ENCODE data around the gene NTN4.

The NTN4 gene

DNA sequence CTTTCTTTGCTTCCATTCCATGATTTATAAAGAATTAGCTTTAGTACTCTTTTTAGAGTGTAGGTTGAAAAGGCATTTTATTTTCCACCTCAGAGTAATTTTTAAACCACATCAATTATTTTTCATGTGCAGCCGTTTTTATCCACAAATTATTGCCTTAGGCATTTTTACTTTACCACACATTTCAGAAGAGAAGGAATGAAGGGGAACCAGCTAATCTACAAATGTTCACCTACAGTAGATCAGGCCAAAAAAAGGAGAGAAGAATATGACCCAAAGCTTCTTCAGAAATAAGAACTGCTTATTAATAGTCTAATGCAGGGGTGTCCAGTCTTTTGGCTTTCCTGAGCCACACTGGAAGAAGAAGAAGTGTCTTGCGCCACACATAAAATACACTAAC is 19.8 kb upstream of the NTN4 start:
- no peak for DNase-seq (ENCODE audit: insufficient read length)
- TF ChIP-seq TAF1 (IDR thresholded peaks at IDR 0.05; ENCODE audit: borderline replicate concordance, low read depth, low read length) (no peak), POLR2AphosphoS5 (IDR thresholded peaks at IDR 0.05; ENCODE audit: low read depth, low read length) (no peak), POLR2A (IDR thresholded peaks at IDR 0.05; ENCODE audit: low read depth, low read length) (no peak)
- no peak for FAIRE-seq

- no peak for FAIRE-seq
- no peak for DNase-seq (ENCODE audit: insufficient read length)
- TF ChIP-seq TAF1 (IDR thresholded peaks at IDR 0.05; ENCODE audit: borderline replicate concordance, low read depth, low read length) (no peak), POLR2A (IDR thresholded peaks at IDR 0.05; ENCODE audit: low read depth, low read length) (no peak), POLR2AphosphoS5 (IDR thresholded peaks at IDR 0.05; ENCODE audit: low read depth, low read length) (no peak)
Measured at GRCh38 chr12:95809000-95809680, 18.6 kb upstream of the NTN4 start.

- DNase-seq (ENCODE audit: insufficient read length) (no peak), FAIRE-seq (no peak)
- TF ChIP-seq TAF1 (IDR thresholded peaks at IDR 0.05; ENCODE audit: borderline replicate concordance, low read depth, low read length) = no peak
- no peak for TF ChIP-seq POLR2A (IDR thresholded peaks at IDR 0.05; ENCODE audit: low read depth, low read length)
- TF ChIP-seq POLR2AphosphoS5 (IDR thresholded peaks at IDR 0.05; ENCODE audit: low read depth, low read length) = no peak
Measured at GRCh38 chr12:95808146-95808545, 17.6 kb upstream of the NTN4 start.

GRCh38 chr12:95805864-95806671 is 15.5 kb upstream of the NTN4 start:
- FAIRE-seq = no peak
- TF ChIP-seq POLR2AphosphoS5 (IDR thresholded peaks at IDR 0.05; ENCODE audit: low read depth, low read length) (no peak), TAF1 (IDR thresholded peaks at IDR 0.05; ENCODE audit: borderline replicate concordance, low read depth, low read length) (no peak), POLR2A (IDR thresholded peaks at IDR 0.05; ENCODE audit: low read depth, low read length) (no peak)
- no peak for DNase-seq (ENCODE audit: insufficient read length)

DNA sequence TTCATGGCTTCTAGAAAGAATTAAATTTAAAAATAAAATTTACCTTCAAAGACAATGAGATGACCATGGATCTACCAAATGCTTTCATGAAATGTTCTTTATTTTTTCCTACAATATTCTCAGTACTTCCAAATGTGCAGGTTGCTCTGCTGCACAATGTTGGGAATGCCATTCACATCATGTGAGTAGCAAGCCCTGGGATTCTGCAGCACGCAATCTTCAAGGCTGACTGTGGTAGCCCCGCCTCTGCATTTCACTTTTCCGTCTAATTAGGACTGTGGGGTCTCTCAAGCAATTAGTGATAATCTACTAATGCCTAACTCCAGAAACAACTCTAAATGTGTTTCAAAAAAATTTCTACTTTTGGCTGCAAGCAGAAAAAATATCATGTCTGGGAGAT is 13.7 kb upstream of the NTN4 start:
- DNase-seq (ENCODE audit: insufficient read length) (no peak), FAIRE-seq (no peak)
- TF ChIP-seq TAF1 (IDR thresholded peaks at IDR 0.05; ENCODE audit: borderline replicate concordance, low read depth, low read length) (no peak), POLR2AphosphoS5 (IDR thresholded peaks at IDR 0.05; ENCODE audit: low read depth, low read length) (no peak), POLR2A (IDR thresholded peaks at IDR 0.05; ENCODE audit: low read depth, low read length) (no peak)

GRCh38 chr12:95803817-95804216 is 13.3 kb upstream of the NTN4 start:
- FAIRE-seq (no peak), DNase-seq (ENCODE audit: insufficient read length) (no peak)
- TF ChIP-seq POLR2AphosphoS5 (IDR thresholded peaks at IDR 0.05; ENCODE audit: low read depth, low read length) = no peak
- TF ChIP-seq TAF1 (IDR thresholded peaks at IDR 0.05; ENCODE audit: borderline replicate concordance, low read depth, low read length) = no peak
- TF ChIP-seq POLR2A (IDR thresholded peaks at IDR 0.05; ENCODE audit: low read depth, low read length) = no peak

DNA sequence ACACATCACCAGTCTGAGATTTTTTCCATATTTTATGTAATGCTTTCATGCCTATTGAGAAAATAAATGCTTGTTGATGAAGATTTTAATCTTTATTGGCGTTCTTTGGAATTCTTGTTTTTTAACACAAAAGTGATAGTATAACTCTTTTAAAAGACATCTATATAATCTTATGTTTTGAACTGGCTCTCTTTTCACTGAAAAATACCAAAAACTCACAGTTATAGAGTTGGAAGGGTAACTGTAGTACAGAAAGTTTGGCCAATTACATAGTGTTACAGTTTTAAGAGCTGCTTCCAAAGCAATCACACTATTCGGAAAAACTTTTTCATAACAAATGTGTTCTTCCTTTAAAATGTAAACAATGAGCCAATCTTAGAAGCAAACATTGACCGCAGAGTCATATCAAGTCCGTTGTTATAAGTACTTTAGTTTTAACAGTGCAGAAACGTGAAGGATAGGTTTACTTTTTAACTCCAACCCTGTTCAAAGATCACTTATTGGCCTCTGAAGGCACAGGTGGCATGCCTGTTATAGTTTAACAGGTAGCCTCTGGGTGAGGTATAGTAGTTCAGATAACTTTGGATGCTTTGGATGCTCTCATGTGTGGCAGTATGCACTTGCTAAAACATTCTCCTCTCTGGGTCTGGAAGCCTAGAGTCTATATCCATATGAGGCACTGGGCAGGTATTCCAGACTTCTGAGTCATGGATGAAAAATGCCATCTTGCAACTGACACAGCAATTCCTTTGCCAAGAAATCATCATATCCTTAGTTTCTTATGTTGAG is 12.1 kb upstream of the NTN4 start:
- FAIRE-seq = no peak
- no peak for TF ChIP-seq TAF1 (IDR thresholded peaks at IDR 0.05; ENCODE audit: borderline replicate concordance, low read depth, low read length)
- TF ChIP-seq POLR2AphosphoS5 (IDR thresholded peaks at IDR 0.05; ENCODE audit: low read depth, low read length) = no peak
- no peak for TF ChIP-seq POLR2A (IDR thresholded peaks at IDR 0.05; ENCODE audit: low read depth, low read length)
- no peak for DNase-seq (ENCODE audit: insufficient read length)

DNA sequence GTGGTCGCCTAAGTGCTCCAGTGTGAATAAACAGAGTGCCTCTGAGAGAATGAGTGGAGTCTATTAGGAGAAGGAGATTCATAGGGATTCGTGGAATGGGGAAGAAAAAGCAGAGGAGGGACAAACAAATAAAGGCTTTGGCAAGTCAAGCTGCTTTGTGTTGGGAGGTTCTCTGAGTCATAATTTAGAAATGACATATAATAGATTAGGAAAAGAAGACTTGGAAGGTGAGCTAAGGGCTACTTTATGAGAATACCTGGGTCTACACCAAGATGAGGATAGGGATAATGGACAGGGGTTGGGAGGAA is 6.4 kb upstream of the NTN4 start:
- no peak for FAIRE-seq
- DNase-seq (ENCODE audit: insufficient read length) = no peak

DNA sequence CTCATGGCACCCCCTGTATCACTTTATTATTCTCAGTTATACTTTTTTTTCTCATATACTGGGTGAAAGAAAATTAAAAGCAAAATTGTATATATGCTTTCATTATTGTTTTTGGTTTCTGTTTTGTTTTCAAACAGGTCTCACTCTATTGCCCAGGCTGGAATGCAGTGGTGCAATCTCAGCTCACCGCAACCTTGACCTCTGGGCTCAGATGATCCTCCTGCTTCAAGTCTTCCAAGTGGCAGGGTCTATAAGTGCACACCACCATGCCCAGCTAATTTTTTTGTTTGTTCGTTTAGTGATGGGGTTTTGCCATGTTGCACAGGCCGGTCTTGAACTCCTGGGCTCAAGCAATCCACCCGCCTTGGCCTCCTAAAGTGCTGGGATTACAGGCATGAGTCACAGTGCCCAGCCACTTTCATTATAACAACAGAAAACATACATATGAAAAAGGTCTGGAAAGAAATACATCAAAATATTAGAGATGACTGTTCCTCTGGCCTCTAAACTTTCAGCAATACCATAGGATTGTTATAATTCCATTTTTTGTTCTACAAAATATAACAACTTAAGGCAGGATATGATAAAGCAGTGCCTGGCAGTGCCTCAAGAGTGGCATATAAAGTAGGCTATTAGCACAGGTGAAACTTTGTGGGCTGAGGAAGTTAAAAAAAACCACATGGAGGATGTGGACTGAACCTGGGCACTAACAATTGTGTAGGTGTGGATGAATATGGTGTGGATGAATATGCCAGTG is 5.8 kb upstream of the NTN4 start:
- TF ChIP-seq POLR2A (IDR thresholded peaks at IDR 0.05; ENCODE audit: low read depth, low read length) (no peak), POLR2AphosphoS5 (IDR thresholded peaks at IDR 0.05; ENCODE audit: low read depth, low read length) (no peak), TAF1 (IDR thresholded peaks at IDR 0.05; ENCODE audit: borderline replicate concordance, low read depth, low read length) (no peak)
- FAIRE-seq (no peak), DNase-seq (ENCODE audit: insufficient read length) (no peak)

More for the DNA sequence above, 6.4 kb upstream of the NTN4 start:
- TF ChIP-seq POLR2AphosphoS5 (IDR thresholded peaks at IDR 0.05; ENCODE audit: low read depth, low read length) (no peak), POLR2A (IDR thresholded peaks at IDR 0.05; ENCODE audit: low read depth, low read length) (no peak), TAF1 (IDR thresholded peaks at IDR 0.05; ENCODE audit: borderline replicate concordance, low read depth, low read length) (no peak)

- FAIRE-seq (no peak), DNase-seq (ENCODE audit: insufficient read length) (peak; percentile 14)
Measured at GRCh38 chr12:95790917-95791849, 619 bp upstream of the NTN4 start.

More at GRCh38 chr12:95790917-95791849, 619 bp upstream of the NTN4 start:
- TF ChIP-seq POLR2A (IDR thresholded peaks at IDR 0.05; ENCODE audit: low read depth, low read length) (no peak), POLR2AphosphoS5 (IDR thresholded peaks at IDR 0.05; ENCODE audit: low read depth, low read length) (no peak), TAF1 (IDR thresholded peaks at IDR 0.05; ENCODE audit: borderline replicate concordance, low read depth, low read length) (no peak)

Data from GM12892 (cell line).